GM21786 (cell line): ENCODE data around the gene HSD17B4.
"Not testable (repeated sequence)": the region's sequence is repeated elsewhere in the genome, so short reads cannot be mapped to it uniquely, and the experiment has no call there.

Experiments used
- ATAC-seq: cut with Tn5 transposase; IDR thresholded peaks from one replicate; pipeline ENCODE4 v1.9.1; 2021; ENCODE audit not compliant: unreplicated experiment

The HSD17B4 gene

GRCh38 chr5:119432674-119433237 is 19.5 kb upstream of the HSD17B4 start:
- not testable (repeated sequence) for ATAC-seq

GRCh38 chr5:119435436-119436132 is 16.7 kb upstream of the HSD17B4 start:
- peak; percentile 95 for ATAC-seq

- not testable (repeated sequence) for ATAC-seq
Measured at GRCh38 chr5:119437785-119438586, 14.3 kb upstream of the HSD17B4 start.

- ATAC-seq, result not testable (repeated sequence)
Measured at GRCh38 chr5:119438587-119438917, 13.7 kb upstream of the HSD17B4 start.

- ATAC-seq, result no peak
Measured at GRCh38 chr5:119439140-119439631, 13.1 kb upstream of the HSD17B4 start.

- not testable (repeated sequence) for ATAC-seq
Measured at GRCh38 chr5:119439632-119440031, 12.7 kb upstream of the HSD17B4 start.

- not testable (repeated sequence) for ATAC-seq
Measured at GRCh38 chr5:119444643-119445042, 7.7 kb upstream of the HSD17B4 start.

GRCh38 chr5:119445544-119445943 is 6.8 kb upstream of the HSD17B4 start:
- no peak for ATAC-seq

- ATAC-seq, result no peak
Measured at GRCh38 chr5:119449882-119450281, 2.4 kb upstream of the HSD17B4 start.

- not testable (repeated sequence) for ATAC-seq
Measured at GRCh38 chr5:119450627-119451026, 1.7 kb upstream of the HSD17B4 start.

- no peak for ATAC-seq
Measured at GRCh38 chr5:119451561-119451960, 736 bp upstream of the HSD17B4 start.

GRCh38 chr5:119452060-119452372 is 281 bp upstream of the HSD17B4 start:
- ATAC-seq, result no peak

GRCh38 chr5:119453040-119453373 is 710 bp downstream of the HSD17B4 start:
- ATAC-seq, result peak; percentile 5

GRCh38 chr5:119454171-119454570 is 1.9 kb downstream of the HSD17B4 start:
- no peak for ATAC-seq

GRCh38 chr5:119458911-119459632 is 6.8 kb downstream of the HSD17B4 start:
- no peak for ATAC-seq

GRCh38 chr5:119465640-119466039 is 13.3 kb downstream of the HSD17B4 start:
- ATAC-seq, result no peak

- ATAC-seq, result no peak
Measured at GRCh38 chr5:119468286-119468685, 16.0 kb downstream of the HSD17B4 start.

GRCh38 chr5:119470105-119470763 is 17.9 kb downstream of the HSD17B4 start:
- ATAC-seq, result peak; percentile 52

- ATAC-seq, result peak; percentile 54
Measured at GRCh38 chr5:119470851-119471451, 18.7 kb downstream of the HSD17B4 start.

- no peak for ATAC-seq
Measured at GRCh38 chr5:119473241-119473640, 20.9 kb downstream of the HSD17B4 start.

GRCh38 chr5:119476341-119476740 is 24.0 kb downstream of the HSD17B4 start:
- ATAC-seq, result no peak
